MM.1S (cell line): Measurements from ENCODE around the gene ADAR.

ENCODE experiments used
- DNase-seq: peaks from one replicate; pipeline ENCODE4 v3.0.0-alpha.2; 2015
- H2AFZ ChIP-seq: fragments of 300-600 bp; sonication (generic); 2 replicates; pipeline ENCODE4 v1.6.0; 2016; ENCODE audit warnings: antibody characterized with exemption, low read length
- H3F3A ChIP-seq: fragments of 300-600 bp; sonication (generic); 2 replicates; pipeline ENCODE4 v1.6.1; 2016; ENCODE audit warnings: mild to moderate bottlenecking, antibody characterized with exemption, low read length, moderate library complexity, mixed read lengths; ENCODE audit not compliant: insufficient read depth
- H3K27ac ChIP-seq: fragments of 300-600 bp; sonication (generic); 2 replicates; pipeline ENCODE4 v1.5.1; 2016; ENCODE audit warnings: mild to moderate bottlenecking, low read length
- H3K27me3 ChIP-seq: fragments of 300-600 bp; sonication (generic); replicated peaks from 2 replicates; pipeline ENCODE4 v1.6.0; 2016; ENCODE audit warnings: low read length; ENCODE audit not compliant: insufficient read depth
- H3K36me3 ChIP-seq: fragments of 300-600 bp; sonication (generic); replicated peaks from 2 replicates; pipeline ENCODE4 v1.6.1; 2016; ENCODE audit warnings: mild to moderate bottlenecking, low read length, mixed read lengths; ENCODE audit not compliant: insufficient read depth
- H3K4me1 ChIP-seq: fragments of 300-600 bp; sonication (generic); 2 replicates; pipeline ENCODE4 v1.6.1; 2016; ENCODE audit warnings: low read length, mixed read lengths
- H3K4me2 ChIP-seq: fragments of 300-600 bp; sonication (generic); 2 replicates; pipeline ENCODE4 v1.6.0; 2016; ENCODE audit warnings: low read depth, low read length
- H3K4me3 ChIP-seq: fragments of 300-600 bp; sonication (generic); 2 replicates; pipeline ENCODE4 v1.5.1; 2016; ENCODE audit warnings: low read length, mixed read lengths
- H3K79me2 ChIP-seq: fragments of 300-600 bp; sonication (generic); 2 replicates; pipeline ENCODE4 v1.6.1; 2016; ENCODE audit warnings: mixed run types, low read length, mixed read lengths
- H3K9ac ChIP-seq: fragments of 300-600 bp; sonication (generic); 2 replicates; pipeline ENCODE4 v1.6.1; 2016; ENCODE audit warnings: low read length, mixed read lengths
- H3K9me2 ChIP-seq: fragments of 300-600 bp; sonication (generic); replicated peaks from 2 replicates; pipeline ENCODE4 v1.6.1; 2016; ENCODE audit warnings: mild to moderate bottlenecking, low read length, mixed read lengths; ENCODE audit not compliant: insufficient read depth
- H3K9me3 ChIP-seq: fragments of 300-600 bp; sonication (generic); replicated peaks from 2 replicates; pipeline ENCODE4 v1.6.1; 2016; ENCODE audit warnings: mild to moderate bottlenecking, low read length, mixed read lengths; ENCODE audit not compliant: insufficient read depth
- H4K20me1 ChIP-seq: fragments of 300-600 bp; sonication (generic); 2 replicates; pipeline ENCODE4 v1.6.1; 2016; ENCODE audit warnings: mild to moderate bottlenecking, low read length, moderate library complexity, mixed read lengths; ENCODE audit not compliant: insufficient read depth
- EZH2 ChIP-seq: fragments of 300-600 bp; sonication (generic); optimal IDR thresholded peaks from 2 replicates; pipeline ENCODE3; 2017; ENCODE audit warnings: low read depth, mild to moderate bottlenecking, antibody characterized with exemption, low read length, mixed read lengths
- EZH2phosphoT487 ChIP-seq: fragments of 300-600 bp; sonication (generic); IDR thresholded peaks from 2 replicates; pipeline ENCODE4 v1.6.1; 2018; ENCODE audit warnings: antibody characterized with exemption, low read length
- TF ChIP-seq, protein P1 (sequence below): fragments of 300-600 bp; sonication (generic); IDR thresholded peaks from 2 replicates; pipeline ENCODE4 v1.5.1; 2016; ENCODE audit warnings: antibody characterized with exemption, low read length, mixed read lengths

ADAR gene

DNA sequence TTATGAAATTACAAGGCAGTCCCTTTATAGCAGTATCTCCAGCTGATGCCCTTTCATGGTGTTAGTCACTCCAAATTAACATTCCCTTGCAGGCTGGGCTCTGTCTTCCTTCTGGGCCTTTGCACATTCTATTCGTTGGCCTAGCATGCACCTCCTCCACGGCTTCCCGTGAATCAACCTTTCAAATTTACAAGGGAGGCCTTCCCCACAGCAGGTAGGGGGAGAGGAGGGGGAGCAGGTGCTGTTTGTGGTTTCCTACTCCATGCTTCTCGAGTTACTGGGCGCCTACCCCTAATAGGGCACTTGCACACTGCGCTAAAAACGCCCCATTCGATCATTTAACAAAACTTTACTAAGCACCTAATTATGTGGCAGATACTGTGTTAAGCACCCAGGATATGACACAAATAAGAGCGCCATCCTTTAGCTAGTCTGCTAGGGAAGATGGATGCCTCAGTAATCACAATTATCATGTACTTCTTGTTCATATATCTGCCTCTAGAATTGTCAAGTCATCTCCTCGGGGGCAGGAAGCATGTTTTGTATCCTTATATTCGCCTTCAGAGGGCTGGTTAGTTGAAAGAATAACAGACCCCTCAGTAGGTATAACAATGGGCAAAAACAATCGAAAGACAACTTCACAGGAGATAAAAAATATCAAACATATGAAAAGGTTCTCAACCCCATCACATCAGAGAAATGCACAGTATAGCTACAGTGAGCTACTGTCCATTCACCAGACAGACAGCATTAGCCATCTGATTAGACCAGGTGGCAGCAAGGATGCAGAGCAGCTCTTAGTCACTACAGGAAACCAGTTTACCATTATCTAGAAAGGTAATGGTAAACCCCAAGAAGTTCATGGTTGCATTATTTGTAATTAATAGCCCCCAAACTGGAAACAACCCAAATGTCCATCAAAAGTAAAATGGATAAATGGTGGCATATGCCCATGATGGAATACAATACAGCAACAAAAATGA lies 1.7 kb upstream of the ADAR start:
- Histone ChIP-seq H3K4me1 (peaks cover 24% of the 10 kb centered on the region), H2AFZ (peak overlapping the region; percentile 19; the same call in 1 of the 2 replicates), H3K36me3 (no peaks in the 10 kb centered on the region), H3K79me2 (peaks cover 81% of the 10 kb centered on the region), H3F3A (peaks cover 26% of the 10 kb centered on the region), H3K9ac (peak overlapping the region; percentile 93), H3K9me3 (no peaks in the 10 kb centered on the region), H3K27ac (peak overlapping the region; percentile 75), H3K9me2 (no peaks in the 10 kb centered on the region), H3K4me3 (peak overlapping the region; percentile 82), H4K20me1 (peaks cover 10% of the 10 kb centered on the region), H3K27me3 (no peaks in the 10 kb centered on the region), H3K4me2 (peak overlapping the region; percentile 87)
- TF ChIP-seq EZH2 (no peak), EZH2phosphoT487 (no peak)
- TF ChIP-seq, protein P1, sequence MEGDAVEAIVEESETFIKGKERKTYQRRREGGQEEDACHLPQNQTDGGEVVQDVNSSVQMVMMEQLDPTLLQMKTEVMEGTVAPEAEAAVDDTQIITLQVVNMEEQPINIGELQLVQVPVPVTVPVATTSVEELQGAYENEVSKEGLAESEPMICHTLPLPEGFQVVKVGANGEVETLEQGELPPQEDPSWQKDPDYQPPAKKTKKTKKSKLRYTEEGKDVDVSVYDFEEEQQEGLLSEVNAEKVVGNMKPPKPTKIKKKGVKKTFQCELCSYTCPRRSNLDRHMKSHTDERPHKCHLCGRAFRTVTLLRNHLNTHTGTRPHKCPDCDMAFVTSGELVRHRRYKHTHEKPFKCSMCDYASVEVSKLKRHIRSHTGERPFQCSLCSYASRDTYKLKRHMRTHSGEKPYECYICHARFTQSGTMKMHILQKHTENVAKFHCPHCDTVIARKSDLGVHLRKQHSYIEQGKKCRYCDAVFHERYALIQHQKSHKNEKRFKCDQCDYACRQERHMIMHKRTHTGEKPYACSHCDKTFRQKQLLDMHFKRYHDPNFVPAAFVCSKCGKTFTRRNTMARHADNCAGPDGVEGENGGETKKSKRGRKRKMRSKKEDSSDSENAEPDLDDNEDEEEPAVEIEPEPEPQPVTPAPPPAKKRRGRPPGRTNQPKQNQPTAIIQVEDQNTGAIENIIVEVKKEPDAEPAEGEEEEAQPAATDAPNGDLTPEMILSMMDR, result no peak
- DNase-seq, result peak; percentile 85

DNA sequence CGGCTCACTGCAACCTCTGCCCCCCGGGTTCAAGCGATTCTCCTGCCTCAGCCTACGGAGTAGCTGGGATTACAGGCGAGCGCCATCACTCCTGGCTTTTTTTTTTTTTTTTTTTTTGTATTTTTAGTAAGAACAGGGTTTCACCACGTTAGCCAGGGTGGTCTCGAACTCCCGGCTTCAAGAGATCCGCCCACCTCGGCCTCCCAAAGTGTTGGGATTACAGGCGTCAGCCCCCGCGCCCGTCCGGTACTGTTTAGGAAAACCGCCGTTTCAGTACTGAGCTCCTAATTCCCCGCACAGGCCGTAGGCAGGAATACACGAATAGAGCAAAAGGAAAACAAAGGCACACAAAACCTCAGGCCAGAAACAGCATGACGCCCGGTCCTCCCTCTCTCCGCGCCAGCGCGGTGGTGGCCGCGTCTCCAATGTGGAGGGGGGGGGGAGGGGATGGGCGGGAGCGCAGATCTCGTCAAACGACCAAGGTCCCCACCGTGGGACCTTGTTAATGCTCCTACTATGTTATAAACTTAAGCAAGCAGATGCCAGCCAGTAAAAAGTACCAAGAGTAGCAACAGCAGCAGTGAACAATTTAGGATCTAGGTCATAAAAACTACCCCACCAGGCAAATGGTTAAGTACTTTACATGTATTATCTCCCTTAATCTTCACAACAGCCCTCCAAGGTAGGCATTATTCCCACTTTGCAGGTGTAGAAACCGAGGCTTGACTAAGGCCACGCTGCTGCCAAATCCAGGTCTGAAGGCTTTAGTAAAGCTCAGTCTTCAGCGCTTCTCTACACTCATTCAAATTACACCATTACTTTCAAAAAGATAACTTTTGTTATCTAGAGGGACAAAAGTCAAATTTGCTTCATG lies 648 bp upstream of the ADAR start:
- Histone ChIP-seq H3K27ac (peak overlapping the region; percentile 75), H3K4me1 (peaks cover 24% of the 10 kb centered on the region), H3K9ac (peak overlapping the region; percentile 93), H3K27me3 (no peaks in the 10 kb centered on the region), H3K9me2 (no peaks in the 10 kb centered on the region), H3K79me2 (peaks cover 82% of the 10 kb centered on the region), H3K4me3 (peak overlapping the region; percentile 82), H3K4me2 (peak overlapping the region; percentile 87), H3K36me3 (no peaks in the 10 kb centered on the region; the same call in 1 of the 2 replicates), H4K20me1 (peaks cover 20% of the 10 kb centered on the region), H2AFZ (peak overlapping the region; percentile 34; the same call in 1 of the 2 replicates), H3K9me3 (no peaks in the 10 kb centered on the region), H3F3A (peaks cover 26% of the 10 kb centered on the region)
- no peak for TF ChIP-seq EZH2
- TF ChIP-seq EZH2phosphoT487, result no peak
- TF ChIP-seq, protein P1, result no peak
- peak; percentile 62 for DNase-seq

DNA sequence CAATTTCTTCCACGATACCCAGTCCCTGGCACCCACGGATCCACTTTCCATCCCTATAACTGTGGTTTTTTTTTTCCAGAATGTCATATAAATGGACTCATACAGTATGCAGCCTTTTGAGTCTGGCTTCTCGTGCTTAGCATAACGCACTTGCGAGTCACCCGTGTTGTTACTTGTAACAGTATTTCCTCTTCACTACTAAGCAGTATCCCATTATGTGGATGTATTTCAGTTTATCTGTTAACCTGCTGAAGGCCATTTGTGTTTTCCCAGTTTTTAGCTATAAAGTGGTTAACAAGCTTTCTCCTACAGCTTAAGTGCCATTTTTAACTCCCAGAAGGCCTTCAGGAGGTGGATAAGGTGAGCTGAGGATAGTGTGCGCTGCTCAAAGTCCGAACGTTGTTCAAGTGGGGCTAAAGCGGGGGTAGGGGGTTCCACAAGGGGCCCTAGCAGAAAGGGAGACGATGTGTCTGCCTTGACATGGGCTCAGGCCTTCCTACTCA lies 829 bp downstream of the ADAR start:
- Histone ChIP-seq H3K4me3 (peak overlapping the region; percentile 82), H3K9ac (peak overlapping the region; percentile 93), H3F3A (peaks cover 26% of the 10 kb centered on the region), H2AFZ (peak overlapping the region; percentile 63), H4K20me1 (peaks cover 35% of the 10 kb centered on the region), H3K27me3 (no peaks in the 10 kb centered on the region), H3K4me1 (peaks cover 24% of the 10 kb centered on the region), H3K4me2 (peak overlapping the region; percentile 84), H3K9me3 (no peaks in the 10 kb centered on the region), H3K9me2 (no peaks in the 10 kb centered on the region), H3K79me2 (peaks cover 85% of the 10 kb centered on the region), H3K27ac (peak overlapping the region; percentile 75), H3K36me3 (no peaks in the 10 kb centered on the region; the same call in 1 of the 2 replicates)
- peak; percentile 35 for DNase-seq
- no peak for TF ChIP-seq EZH2
- TF ChIP-seq, protein P1, result no peak
- TF ChIP-seq EZH2phosphoT487, result no peak
